Stimulated activated CD8-positive, alpha-beta memory T cell treated with anti-CD3 and anti-CD28 coated beads, Interleukin-15, amount 100 ng/mL, for 24 hours (primary cell): ENCODE data around the gene XCL1.
"Not testable (repeated sequence)": the region's sequence is repeated elsewhere in the genome, so short reads cannot be mapped to it uniquely, and the experiment has no call there.

ENCODE experiments used
- DNase-seq: peaks from one replicate; pipeline ENCODE4 v3.0.0-alpha.2; 2020; ENCODE audit warnings: low read depth

The XCL1 gene

DNA sequence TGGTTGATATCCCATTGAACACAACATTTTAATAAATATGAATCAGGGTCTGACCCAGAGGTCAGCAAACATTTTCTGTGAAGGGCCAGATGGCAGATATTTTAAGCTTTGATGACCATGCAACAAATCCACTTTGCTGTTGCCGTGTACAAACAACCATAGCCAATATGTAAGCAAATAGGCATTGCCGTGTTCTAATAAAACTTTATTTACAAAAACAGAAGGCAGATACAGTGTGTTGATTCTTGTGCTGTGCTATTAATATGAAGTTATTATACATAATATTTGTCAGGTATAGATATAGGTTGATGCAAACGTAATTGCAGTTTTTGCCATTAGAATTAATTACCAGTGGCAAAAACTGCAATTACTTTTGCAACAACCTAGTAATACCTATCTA, 8.8 kb upstream of the XCL1 start:
- DNase-seq: no peak

DNA sequence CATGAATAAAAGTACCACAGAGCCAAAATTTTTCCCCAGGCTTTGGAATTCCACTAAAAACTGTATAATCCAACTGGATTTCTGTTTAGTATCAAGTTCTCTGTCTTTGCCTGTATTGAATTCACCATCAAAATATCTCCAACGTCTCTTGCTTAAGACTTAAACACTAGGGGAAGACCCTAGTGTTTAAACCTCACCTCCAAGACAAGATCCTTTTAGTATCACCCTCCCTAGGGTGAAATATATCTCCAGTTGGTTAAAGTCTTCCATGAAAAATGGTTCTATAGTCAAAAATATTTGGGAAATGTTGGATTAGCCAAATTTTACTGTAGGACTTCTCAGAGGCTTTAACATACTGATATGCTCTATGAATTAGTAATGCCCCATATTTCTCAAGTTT, 8.1 kb upstream of the XCL1 start:
- DNase-seq: no peak

DNA sequence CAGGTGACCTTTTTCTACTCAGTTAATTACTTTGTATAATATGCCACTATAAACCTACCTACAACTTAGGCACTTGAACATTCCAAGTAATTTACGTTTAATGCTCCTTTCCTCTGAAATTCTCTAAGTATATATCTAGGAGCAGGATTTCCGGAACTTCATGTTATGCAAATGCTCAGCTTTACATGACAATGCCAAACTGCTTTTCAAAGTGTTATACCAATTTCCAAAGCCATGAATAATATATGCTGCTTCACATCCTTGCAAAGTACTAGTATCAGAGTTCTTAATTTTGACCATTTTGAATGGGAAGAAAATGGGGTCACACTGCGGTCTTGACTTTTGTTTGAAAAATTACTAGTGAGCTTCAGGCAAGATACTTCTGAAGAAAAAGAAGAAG, 5.8 kb upstream of the XCL1 start:
- no peak for DNase-seq

DNA sequence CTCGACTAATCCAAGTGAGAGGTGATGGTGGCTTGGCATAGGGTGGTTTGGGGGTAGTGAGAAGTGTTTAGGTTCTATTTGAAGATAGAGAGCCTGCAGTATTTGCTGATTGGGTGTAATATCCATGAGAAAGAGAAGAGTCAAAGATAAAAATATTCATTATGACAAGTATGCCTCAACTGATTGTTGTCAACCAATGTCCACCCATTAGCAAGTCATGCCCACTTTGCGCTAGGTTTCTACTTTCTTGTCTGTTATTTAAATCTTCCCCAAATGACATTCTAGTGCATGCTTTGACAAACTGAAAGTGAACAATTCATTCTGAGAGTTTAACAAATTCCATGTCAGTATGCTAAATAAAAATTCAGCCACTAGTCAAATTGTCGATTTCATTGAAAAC, 3.8 kb upstream of the XCL1 start:
- no peak for DNase-seq

DNA sequence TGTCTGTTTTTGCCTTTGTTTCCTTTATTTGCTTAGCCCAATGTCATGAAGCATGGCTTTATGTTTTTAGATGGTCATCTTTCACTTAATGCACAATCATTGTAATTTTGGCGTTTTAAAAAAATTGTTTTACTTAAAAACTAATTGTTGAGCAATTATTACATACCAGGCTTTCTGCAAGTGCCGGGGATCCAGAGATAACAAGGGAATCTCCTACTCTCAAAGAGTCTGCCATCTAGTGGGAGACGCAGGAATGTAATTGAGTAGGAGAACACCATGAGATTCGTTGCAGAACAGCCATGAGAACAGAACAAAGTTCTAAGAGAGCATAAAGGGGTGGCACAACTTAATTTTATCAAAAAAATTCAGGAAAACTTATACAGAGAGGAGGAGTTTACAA, 2.2 kb upstream of the XCL1 start:
- not testable (repeated sequence) for DNase-seq

DNA sequence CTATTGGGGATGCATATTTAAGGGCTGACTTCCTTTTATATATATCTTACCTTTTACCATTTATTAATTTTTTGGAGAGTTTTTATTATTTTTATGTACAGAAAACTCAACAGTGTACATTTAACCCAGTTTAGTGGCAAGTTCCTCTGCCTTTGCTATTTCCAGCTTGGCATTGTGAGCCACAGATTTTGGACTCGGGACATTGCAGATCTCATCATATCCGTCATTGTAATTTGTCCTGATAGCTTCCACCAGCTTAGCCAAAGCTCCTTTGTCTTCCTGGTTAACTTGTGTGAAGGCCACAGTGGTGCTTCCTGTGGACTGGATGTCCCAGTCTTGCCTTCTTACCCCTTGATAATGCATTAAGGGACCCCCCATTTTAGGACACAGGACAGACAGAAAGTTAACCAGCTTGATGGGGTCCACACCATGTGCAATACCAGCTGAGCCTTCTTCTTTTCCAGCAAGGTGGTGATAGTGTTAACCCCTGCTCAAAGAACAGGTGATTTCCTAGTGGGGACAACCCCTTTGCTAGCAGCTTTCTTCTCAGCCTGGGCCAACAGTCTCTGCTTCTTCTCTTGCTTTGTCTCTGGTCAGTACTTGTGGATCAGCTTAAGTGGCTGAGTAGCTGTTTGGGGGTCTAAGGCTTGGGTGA, 2.3 kb downstream of the XCL1 start:
- DNase-seq: not testable (repeated sequence)

DNA sequence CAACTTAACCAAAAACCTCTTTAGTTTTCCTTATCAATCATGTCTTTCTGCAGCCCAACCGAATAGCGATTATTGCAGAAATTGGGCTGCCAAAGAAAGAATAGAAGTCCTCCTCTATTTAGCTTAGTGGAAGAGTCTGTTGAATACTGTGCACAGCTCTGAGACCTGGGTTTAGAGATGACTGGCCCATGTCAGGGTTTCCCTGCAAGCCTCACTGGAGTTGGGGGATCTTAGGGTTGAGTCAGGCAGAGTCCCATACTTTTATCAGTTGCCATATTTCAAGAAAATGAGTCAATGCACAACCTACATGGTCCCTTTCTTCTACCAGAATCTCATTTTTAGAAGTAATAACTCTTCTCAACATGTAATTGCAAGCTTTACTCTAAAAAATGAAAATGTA, 3.9 kb downstream of the XCL1 start:
- not testable (repeated sequence) for DNase-seq

DNA sequence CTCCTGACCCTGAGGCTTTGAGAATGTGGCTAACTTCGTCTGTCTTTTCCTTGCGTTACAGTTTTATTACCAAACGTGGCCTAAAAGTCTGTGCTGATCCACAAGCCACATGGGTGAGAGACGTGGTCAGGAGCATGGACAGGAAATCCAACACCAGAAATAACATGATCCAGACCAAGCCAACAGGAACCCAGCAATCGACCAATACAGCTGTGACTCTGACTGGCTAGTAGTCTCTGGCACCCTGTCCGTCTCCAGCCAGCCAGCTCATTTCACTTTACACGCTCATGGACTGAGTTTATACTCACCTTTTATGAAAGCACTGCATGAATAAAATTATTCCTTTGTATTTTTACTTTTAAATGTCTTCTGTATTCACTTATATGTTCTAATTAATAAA, 4.6 kb downstream of the XCL1 start:
- not testable (repeated sequence) for DNase-seq

DNA sequence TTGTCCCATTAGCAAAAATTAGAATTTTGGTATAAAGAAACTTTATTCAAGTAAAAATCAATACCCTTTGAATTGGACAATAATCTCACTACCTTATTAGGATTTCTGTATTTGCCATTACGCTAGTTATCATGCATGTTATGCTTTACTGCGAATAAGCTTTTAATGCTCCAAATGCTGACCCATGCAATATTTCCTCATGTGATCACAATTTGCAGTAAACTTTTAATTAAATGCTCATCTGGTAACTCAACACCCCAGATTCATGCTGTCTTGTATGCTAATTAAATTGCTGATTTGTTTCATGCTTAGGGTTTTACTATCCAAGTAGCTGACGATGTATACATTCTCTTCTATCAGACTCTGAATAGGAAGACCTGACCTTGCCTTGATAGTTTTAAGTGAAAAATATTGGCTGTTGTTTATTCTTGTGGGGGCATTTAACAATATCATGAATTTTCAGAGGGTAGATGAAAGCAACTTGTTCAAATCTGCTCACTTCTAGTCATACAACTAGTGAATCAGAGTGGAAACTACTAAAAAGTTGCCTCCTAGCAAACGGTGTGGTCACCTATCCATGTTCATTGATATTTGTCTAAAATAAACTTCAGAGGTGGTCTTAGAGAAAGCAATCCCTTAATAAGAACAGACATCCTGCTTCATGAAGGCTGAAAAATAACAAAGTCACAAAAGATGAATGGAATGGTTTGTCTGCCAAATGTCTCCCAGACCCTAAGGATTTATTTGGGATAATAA, 5.6 kb downstream of the XCL1 start:
- no peak for DNase-seq

DNA sequence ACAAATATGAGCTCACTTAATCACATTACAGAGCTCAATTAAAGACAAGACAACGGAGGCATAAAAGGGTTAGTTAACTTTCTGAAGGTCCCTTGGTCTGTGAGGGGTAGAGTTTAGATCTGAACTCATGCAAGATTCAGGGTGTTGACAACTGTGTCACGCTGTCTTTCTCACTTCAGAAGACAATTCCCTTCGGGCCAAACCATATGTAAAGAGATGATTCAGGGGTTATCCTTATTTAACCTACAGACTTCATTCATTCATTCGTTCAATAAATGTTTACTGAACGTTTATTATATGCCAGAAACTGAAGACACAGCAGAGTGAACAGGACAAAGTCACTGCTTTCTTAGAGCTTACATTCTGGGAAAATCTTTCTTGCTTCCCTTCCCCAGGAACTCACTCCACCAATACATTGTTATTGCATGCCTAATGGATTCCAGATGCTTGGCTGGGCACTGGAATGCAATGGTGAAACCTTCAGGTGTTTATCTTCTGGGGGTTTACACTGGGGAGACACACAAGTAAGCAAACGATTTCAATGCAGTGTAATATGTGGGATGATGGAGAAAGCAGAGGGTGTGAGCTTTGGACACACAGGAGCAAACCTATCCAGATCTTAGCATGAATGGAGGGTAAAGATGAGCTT, 6.4 kb downstream of the XCL1 start:
- no peak for DNase-seq

DNA sequence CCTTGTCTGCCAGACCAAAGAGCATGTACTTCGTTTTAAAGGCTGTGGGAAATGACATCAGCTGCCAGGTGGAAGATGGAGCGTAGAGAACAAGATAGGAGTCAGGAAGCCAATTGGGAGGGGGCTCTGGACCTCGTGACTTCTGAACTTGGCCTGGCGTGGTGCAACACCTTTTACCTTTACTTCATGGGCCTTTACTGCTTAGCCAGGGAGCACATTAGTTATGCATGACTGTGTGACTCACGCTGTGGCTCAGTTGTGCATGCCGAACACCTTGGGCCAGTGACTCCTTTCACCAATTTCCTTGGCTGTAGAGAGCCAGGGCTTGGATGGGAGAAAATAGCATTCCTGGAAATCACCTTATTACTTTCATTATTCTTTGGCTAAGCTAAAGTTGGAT, 7.2 kb downstream of the XCL1 start:
- DNase-seq: no peak

DNA sequence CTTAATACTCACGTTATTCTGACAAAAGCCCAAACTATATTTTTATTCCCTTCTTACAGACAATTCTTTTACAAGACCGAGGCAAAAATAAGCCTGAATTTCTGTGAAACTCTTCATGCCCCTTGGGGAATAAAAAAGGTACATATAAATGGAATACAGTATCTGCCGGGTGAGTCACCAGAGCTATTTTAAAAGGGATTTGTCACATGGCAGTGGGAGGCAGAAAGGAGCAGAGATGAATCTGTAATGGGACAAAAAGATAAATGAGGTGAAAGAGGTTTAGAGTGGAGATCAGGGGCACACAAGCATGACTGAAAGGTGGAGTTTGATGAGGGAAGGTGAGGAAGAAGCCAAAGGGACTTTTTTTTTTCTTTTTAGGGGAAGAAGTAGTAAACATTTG, 8.8 kb downstream of the XCL1 start:
- no peak for DNase-seq

DNA sequence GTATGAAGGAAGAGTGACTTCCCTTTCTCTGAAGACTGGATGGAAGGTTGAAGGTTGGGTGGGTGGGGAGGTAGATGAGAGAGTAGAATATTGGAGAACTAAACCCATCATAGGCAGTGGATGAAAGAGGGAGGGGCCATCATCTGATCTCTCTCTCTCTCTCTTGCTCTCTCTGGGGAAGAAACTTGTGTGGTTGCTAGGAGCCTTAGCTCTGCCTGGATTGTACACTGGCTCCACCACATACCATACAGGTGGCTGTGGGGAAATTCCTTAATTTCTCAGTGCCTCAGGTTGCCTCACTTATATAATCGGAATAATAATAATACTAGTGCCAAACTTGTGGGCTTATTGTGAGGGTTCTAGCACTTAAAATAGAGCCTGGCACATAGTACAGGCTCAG, 9.5 kb downstream of the XCL1 start:
- DNase-seq: no peak

DNA sequence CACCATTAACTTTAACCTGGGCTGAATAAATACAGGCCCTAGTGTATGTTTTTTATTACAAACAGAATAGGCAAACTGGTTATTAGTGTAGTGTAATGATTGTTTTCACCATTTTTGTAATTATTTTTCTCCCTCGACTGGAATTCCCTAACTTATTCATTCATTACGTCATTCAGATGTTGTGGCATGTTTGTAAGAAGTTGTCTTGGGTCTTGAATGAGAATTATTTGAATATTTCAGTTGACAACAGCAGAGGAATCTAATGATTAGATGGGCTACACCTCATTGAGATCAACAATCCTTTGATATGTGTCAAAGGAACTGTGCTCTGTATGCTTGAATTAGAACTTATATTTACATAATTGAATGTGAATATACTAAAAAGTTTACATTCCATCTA, 12.8 kb downstream of the XCL1 start:
- no peak for DNase-seq

DNA sequence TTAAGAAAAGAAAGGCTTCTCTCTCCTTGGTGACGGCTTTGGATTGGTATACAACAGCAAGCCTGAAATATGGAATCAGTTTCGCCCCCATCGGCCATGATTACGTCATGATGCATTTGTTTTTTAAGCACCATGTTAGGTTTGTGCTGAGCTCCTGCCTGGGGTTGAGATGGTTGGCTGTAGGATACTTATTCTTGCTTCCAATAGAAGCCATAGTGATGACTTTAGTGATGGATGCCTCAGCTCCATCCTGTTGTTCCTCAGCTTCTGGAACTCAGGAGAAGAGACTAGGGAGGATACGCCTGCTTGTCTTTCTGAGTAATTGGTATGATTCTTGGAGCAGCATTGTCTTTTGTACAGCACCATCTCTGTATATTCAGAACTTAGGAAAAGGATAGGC, 14.7 kb downstream of the XCL1 start:
- DNase-seq: no peak

DNA sequence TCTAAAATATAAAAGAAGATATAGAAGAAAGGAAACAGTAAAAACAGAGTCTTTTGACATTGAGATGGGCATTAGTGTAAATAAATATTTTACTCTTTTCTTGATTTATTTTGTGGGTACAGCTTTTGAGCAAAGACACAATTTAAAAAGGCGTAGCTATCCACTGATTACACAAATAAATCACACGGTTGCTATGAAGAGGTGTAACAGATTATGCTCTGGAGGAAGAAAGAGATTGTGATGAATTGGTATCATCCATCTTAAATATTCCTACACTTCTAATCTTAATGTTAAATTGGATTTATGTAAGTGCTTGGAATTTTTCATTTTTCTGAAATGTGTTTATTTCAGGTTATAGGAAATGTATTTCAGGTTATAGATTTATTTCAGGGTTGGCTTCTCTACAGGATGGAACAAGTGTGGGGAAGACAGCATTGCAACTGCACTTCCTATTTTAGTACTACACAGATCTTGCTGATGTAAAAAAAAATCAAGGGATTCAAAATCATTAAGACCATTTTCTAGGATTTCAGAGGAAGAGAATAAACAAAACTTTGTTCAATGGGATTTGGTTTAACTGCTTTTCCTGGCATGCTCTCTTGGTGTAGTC, 15.3 kb downstream of the XCL1 start:
- no peak for DNase-seq

DNA sequence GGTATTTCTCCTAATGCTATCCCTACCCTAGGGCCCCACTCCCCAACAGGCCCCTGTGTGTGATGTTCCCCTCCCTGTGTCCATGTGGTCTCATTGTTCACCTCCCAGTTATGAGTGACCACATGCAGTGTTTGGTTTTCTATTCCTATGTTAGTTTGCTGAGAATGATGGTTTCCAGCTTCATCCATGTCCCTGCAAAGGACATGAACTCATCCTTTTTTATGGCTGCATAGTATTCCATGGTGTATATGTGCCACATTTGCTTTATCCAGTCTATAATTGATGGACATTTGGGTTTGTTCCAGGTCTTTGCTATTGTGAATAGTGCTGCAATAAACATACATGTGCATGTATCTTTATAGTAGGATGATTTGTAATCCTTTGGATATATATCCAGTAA, 19.0 kb downstream of the XCL1 start:
- not testable (repeated sequence) for DNase-seq

DNA sequence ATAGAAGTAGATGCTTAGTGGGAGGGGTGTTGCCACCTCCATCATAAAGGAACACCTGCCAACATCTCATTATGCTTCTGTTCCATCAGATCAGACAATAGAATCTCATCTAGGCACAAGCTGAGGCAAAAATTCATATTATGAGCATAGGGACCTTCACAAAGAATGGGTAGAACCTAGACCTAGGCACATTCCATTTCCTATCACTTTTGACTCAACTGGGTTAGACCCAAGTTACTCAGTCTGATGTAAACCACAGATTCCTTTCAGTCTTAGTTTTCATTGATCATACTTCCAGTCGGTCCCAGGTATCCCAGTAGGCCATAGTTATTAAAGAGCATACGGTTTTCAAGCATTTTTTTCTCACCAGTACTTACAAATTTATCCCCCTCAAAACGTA, 21.7 kb downstream of the XCL1 start:
- DNase-seq: no peak

DNA sequence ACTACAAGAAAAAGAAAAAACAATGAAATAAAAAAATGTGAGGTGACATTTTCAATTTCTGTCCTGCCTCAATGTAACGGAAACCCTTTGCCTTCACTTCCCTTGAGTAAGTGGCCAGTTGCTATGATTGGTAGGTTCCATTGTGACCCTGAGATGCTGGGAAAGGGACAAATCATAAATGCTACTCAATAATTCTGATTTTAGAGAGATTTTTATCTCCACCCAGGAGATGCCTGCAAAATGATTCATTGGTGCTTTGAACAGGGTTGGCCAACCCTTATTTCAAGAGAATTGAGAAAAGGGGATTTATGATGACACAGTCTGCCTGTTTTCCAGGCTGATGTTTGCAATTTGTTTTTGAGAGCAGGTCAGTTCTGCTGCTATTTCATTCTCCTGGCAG, 22.5 kb downstream of the XCL1 start:
- no peak for DNase-seq

DNA sequence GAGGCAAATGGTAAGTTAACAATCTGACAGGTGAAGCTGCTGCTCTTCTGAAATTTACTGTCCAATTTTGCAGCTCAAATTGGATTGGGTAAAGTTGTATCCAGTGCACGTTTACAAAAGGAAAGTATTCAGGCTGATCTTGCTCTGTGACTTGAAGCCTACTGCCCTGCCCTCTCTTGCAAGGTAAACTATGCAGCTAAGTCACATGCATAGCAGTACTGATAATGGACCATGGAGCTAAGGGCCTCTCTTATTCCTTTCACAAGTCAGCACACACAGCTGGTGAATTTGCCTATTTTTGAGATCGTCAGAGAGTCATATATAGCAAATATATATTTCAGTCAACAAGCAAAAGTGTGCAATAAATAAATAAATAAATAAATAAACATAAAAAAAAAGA, 23.2 kb downstream of the XCL1 start:
- no peak for DNase-seq

DNA sequence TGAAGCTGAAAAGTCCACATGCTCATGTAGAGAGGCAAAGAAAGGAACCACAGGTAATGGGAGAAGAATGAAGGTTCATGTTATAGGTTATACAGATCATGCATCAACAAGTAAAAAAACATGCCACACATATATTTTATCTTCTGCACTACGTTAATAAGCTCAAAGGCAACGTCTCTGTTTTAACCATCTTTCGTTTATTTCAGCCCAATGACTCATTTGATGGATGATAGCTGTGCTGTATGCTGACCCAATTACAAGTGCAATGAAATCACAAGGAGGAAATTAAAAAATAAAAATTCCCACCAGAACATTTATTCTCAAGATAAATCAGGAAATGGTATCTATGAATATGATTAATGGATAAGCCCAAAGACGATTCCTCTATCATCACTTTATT, 24.6 kb downstream of the XCL1 start:
- DNase-seq: no peak

DNA sequence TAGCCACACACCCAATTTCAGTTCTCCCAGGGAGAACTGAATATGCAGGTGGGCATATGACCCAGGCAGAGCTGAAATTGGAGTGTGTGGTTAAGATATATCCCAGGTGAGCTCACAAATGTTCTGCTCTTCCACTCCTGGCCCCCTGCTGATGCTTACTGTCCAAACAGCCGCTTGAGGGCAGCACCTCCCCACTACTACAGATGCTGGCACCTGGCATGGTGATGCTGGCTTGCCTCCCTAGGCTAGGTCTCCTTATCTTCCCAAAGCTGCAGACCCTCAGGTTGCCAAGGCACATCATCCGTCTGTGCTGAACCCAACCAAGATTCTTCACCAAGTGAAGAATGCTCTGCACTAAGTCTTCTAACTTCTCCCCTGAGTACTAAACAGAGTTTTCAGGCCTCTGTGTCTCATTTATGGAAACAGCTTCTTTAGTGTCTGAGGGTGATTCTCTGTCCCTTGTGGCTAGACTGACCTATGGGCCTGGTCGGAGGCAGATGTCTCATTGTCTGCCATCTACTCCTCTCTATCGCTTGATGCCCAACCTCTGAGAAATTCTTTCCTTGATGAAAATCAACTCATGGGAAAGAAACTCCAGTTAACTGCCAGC, 27.2 kb downstream of the XCL1 start:
- peak; percentile 31 for DNase-seq

DNA sequence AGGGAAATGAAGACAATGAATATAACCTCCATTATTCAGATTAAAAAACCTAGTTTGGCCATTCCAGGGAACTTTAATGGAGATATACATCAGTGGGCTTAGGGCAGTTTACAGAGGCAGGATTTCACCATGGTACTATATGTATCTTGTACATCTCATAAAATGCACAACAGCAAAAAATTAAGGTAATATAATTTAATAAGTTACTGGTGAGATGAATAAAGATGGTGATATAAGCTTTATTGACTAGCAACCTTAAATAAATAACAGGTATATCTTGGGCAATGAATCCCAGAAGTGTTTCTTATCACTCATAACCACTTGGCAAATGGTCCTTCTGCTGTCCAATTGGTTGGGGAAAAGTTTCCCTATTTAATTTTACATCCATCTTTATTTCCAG, 29.0 kb downstream of the XCL1 start:
- no peak for DNase-seq
